HG02623 (cell line): ENCODE data around the gene TMEM109.

Experiments used
- ATAC-seq: cut with Tn5 transposase; IDR thresholded peaks from one replicate; pipeline ENCODE4 v1.9.1; 2021; ENCODE audit warnings: moderate library complexity; ENCODE audit not compliant: unreplicated experiment

The TMEM109 gene

GRCh38 chr11:60924906-60925853 is 11.2 kb downstream of the TMEM109 start:
- ATAC-seq: no peak

- no peak for ATAC-seq
These were observed 11.9 kb downstream of the TMEM109 start for GRCh38 chr11:60925868-60926267.

GRCh38 chr11:60926500-60926899 is 12.5 kb downstream of the TMEM109 start:
- no peak for ATAC-seq

- no peak for ATAC-seq
These were observed 13.2 kb downstream of the TMEM109 start for GRCh38 chr11:60927061-60927592.

GRCh38 chr11:60927600-60927999 is 13.6 kb downstream of the TMEM109 start:
- ATAC-seq: no peak

- no peak for ATAC-seq
These were observed 14.6 kb downstream of the TMEM109 start for GRCh38 chr11:60928563-60929001.

GRCh38 chr11:60929764-60930163 is 15.8 kb downstream of the TMEM109 start:
- ATAC-seq: no peak

- no peak for ATAC-seq
These were observed 16.4 kb downstream of the TMEM109 start for GRCh38 chr11:60930394-60930793.

GRCh38 chr11:60931917-60932316 is 18.0 kb downstream of the TMEM109 start:
- no peak for ATAC-seq

GRCh38 chr11:60932605-60933356 is 18.8 kb downstream of the TMEM109 start:
- ATAC-seq: no peak

GRCh38 chr11:60933416-60934123 is 19.6 kb downstream of the TMEM109 start:
- ATAC-seq: no peak

GRCh38 chr11:60934124-60934789 is 20.3 kb downstream of the TMEM109 start:
- no peak for ATAC-seq

GRCh38 chr11:60934790-60935605 is 21.0 kb downstream of the TMEM109 start:
- no peak for ATAC-seq

- no peak for ATAC-seq
These were observed 21.9 kb downstream of the TMEM109 start for GRCh38 chr11:60935676-60936442.

GRCh38 chr11:60936467-60937143 is 22.6 kb downstream of the TMEM109 start:
- no peak for ATAC-seq

GRCh38 chr11:60937144-60937527 is 23.2 kb downstream of the TMEM109 start:
- no peak for ATAC-seq

GRCh38 chr11:60937811-60938210 is 23.9 kb downstream of the TMEM109 start:
- no peak for ATAC-seq

GRCh38 chr11:60938500-60938899 is 24.5 kb downstream of the TMEM109 start:
- no peak for ATAC-seq
